Endodermal cell (in vitro differentiated cells): ENCODE results near the gene IL36B. TPM values are rescaled to one million over a fixed set of nuclear protein-coding genes. Genes with fewer than 3 reads are reported as not detected.

Experiments
- DNase-seq: peaks from one replicate; pipeline ENCODE4 v3.0.0-alpha.2; 2017
- H3K27ac ChIP-seq: 2 replicates; pipeline ENCODE4 v1.5.1; 2013; ENCODE audit warnings: mild to moderate bottlenecking, low read depth, low read length, moderate library complexity
- H3K27me3 ChIP-seq: 2 replicates; pipeline ENCODE4 v1.6.1; 2013; ENCODE audit warnings: mild to moderate bottlenecking, low read length, moderate library complexity; ENCODE audit not compliant: insufficient read depth, control insufficient read depth, poor library complexity, severe bottlenecking
- H3K36me3 ChIP-seq: 2 replicates; pipeline ENCODE4 v1.7.0; 2013; ENCODE audit warnings: mild to moderate bottlenecking, low read length, moderate library complexity; ENCODE audit not compliant: control insufficient read depth, insufficient read depth
- H3K4me1 ChIP-seq: one replicate; pipeline ENCODE4 v1.7.0; 2013; ENCODE audit warnings: low read length; ENCODE audit not compliant: control insufficient read depth, insufficient read depth
- H3K4me3 ChIP-seq: 2 replicates; pipeline ENCODE4 v1.5.1; 2013; ENCODE audit warnings: mild to moderate bottlenecking, low read length, moderate library complexity
- H3K9ac ChIP-seq: 2 replicates; pipeline ENCODE4 v1.6.1; 2013; ENCODE audit warnings: mild to moderate bottlenecking, low read length, moderate library complexity; ENCODE audit not compliant: poor library complexity, severe bottlenecking; ENCODE audit errors: extremely low read depth
- H3K9me3 ChIP-seq: 2 replicates; pipeline ENCODE4 v1.6.1; 2013; ENCODE audit warnings: mild to moderate bottlenecking, low read length, moderate library complexity; ENCODE audit not compliant: control insufficient read depth
- H3K27ac Mint-ChIP-seq: 2 replicates; pipeline ENCODE4 v1.8.0; 2020; ENCODE audit warnings: mixed read lengths
- H3K27me3 Mint-ChIP-seq: 2 replicates; pipeline ENCODE4 v1.8.0; 2021; ENCODE audit warnings: mild to moderate bottlenecking, mixed read lengths; ENCODE audit not compliant: insufficient read depth
- H3K36me3 Mint-ChIP-seq: 2 replicates; pipeline ENCODE4 v1.8.0; 2020; ENCODE audit warnings: low read depth, mixed read lengths
- H3K4me1 Mint-ChIP-seq: 2 replicates; pipeline ENCODE4 v1.8.0; 2020; ENCODE audit warnings: mixed read lengths
- H3K4me3 Mint-ChIP-seq: 2 replicates; pipeline ENCODE4 v1.8.0; 2020; ENCODE audit warnings: mild to moderate bottlenecking, moderate library complexity, mixed read lengths
- H3K9me3 Mint-ChIP-seq: 2 replicates; pipeline ENCODE4 v1.8.0; 2020; ENCODE audit warnings: mild to moderate bottlenecking, mixed read lengths
- WGBS, 2 experiments: methylation state at CpG; one replicate each; pipeline versions ENCODE4 v1.1.5 to v1.1.7; 2013; ENCODE audit warnings: missing lambda C conversion rate in 2 of 2, mixed read lengths in 1 of 2; ENCODE audit not compliant: insufficient coverage in 1 of 2, insufficient read length in 1 of 2; 5-methylcytosine and 5-hydroxymethylcytosine counted together
- total RNA-seq, 2 donors: library from RNA; stranded (reverse); fragmentation: NEBNext Ultra II Directional in 1 of 2; extraction: Animal tissue kit (Norgen Biotek cat#: 25700) in 1 of 2; gene quantifications; 2 replicates in 1 of 2; 3 replicates in 1 of 2; pipeline ENCODE4 v1.2.1, GENCODE V29; 2021
- TF ChIP-seq, protein P1 (sequence below): fragments of 200-600 bp; sonication (generic); conservative IDR thresholded peaks from 2 replicates; pipeline ENCODE4 v1.5.0; 2021; ENCODE audit warnings: antibody characterized with exemption, mild to moderate bottlenecking

The IL36B gene
- total RNA-seq, 2 donors from 2014 or later, result not detected

DNA sequence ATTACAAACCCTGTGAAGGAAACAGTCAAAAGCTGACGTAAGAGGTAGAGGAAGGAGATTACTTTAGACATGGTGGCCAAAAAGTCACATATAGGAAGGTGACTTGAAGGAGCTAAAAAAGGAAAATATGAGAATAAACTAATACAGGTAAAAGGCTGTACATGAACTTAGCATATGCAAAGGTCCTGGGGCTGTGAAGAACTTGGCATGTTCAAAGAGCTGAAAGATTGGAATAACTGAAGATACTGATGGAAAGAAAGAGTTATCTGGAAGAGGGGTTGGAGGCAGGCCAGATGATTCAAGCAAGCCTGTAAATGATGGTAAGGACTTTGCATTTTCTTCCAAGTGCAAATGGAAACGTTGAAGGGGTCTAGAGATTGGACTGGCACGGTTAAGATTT is 34.2 kb downstream of the IL36B start:
- TF ChIP-seq, protein P1, sequence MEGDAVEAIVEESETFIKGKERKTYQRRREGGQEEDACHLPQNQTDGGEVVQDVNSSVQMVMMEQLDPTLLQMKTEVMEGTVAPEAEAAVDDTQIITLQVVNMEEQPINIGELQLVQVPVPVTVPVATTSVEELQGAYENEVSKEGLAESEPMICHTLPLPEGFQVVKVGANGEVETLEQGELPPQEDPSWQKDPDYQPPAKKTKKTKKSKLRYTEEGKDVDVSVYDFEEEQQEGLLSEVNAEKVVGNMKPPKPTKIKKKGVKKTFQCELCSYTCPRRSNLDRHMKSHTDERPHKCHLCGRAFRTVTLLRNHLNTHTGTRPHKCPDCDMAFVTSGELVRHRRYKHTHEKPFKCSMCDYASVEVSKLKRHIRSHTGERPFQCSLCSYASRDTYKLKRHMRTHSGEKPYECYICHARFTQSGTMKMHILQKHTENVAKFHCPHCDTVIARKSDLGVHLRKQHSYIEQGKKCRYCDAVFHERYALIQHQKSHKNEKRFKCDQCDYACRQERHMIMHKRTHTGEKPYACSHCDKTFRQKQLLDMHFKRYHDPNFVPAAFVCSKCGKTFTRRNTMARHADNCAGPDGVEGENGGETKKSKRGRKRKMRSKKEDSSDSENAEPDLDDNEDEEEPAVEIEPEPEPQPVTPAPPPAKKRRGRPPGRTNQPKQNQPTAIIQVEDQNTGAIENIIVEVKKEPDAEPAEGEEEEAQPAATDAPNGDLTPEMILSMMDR, result no peak

GRCh38 chr2:113015655-113016054 is 37.0 kb downstream of the IL36B start:
- Mint-ChIP-seq H3K9me3 (peaks cover 7% of the 10 kb centered on the region), H3K27me3 (peaks cover 35% of the 10 kb centered on the region)

More for the DNA sequence above, 34.2 kb downstream of the IL36B start:
- H3K27ac ChIP-seq, result no peak overlapping the region
- H3K4me3 ChIP-seq, result no peak overlapping the region
- WGBS, 2 experiments, result 80 to 81% methylated on average over 3 of the region's 3 CpGs
- peaks cover 66% of the 10 kb centered on the region for H3K27me3 ChIP-seq
- no peaks in the 10 kb centered on the region for H3K36me3 ChIP-seq
- H3K4me1 ChIP-seq, result no peaks in the 10 kb centered on the region
- Mint-ChIP-seq H3K4me1 (no peaks in the 10 kb centered on the region), H3K27ac (no peak overlapping the region), H3K36me3 (no peaks in the 10 kb centered on the region), H3K27me3 (peaks cover 41% of the 10 kb centered on the region), H3K4me3 (no peak overlapping the region), H3K9me3 (peaks cover 7% of the 10 kb centered on the region)
- no peak for DNase-seq
- no peaks in the 10 kb centered on the region for H3K9me3 ChIP-seq
- no peak overlapping the region for H3K9ac ChIP-seq

DNA sequence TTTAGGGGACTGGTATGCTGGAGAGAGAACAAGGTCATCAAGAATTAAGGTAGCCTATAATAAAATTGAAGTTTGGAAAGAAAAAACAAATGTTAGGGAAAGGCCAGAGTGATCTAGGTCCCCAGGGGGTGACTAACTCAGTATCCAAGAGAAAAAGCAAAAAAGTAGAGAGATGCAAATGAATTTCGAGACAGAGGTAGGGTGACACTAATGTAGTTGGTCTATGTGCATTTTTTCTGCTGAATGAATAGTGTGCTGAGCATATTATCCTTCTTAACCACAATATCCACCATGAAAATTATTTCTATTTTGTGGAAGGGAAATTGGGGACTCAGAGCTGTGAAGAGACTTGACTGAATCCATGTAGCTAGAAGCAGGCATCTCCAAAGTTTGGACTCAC is 37.6 kb downstream of the IL36B start:
- no peak for DNase-seq
- TF ChIP-seq, protein P1, result no peak
- Mint-ChIP-seq H3K4me1 (no peaks in the 10 kb centered on the region), H3K36me3 (no peaks in the 10 kb centered on the region), H3K27ac (no peak overlapping the region), H3K27me3 (peaks cover 37% of the 10 kb centered on the region), H3K4me3 (no peak overlapping the region), H3K9me3 (peaks cover 7% of the 10 kb centered on the region)
- Histone ChIP-seq H3K9me3 (no peaks in the 10 kb centered on the region), H3K4me1 (no peaks in the 10 kb centered on the region), H3K27ac (no peak overlapping the region), H3K4me3 (no peak overlapping the region), H3K27me3 (peaks cover 63% of the 10 kb centered on the region), H3K36me3 (no peaks in the 10 kb centered on the region), H3K9ac (no peak overlapping the region)
- 75% methylated on average over 1 of the region's 1 CpG; no CpG with 5 or more reads in 1 of the 2 experiments for WGBS, 2 experiments

More at GRCh38 chr2:113015655-113016054, 37.0 kb downstream of the IL36B start:
- Histone ChIP-seq H3K36me3 (no peaks in the 10 kb centered on the region), H3K9me3 (no peaks in the 10 kb centered on the region), H3K27ac (no peak overlapping the region), H3K9ac (no peak overlapping the region), H3K4me3 (no peak overlapping the region), H3K27me3 (peaks cover 57% of the 10 kb centered on the region), H3K4me1 (no peaks in the 10 kb centered on the region)
- no peaks in the 10 kb centered on the region for H3K36me3 Mint-ChIP-seq
- WGBS, 2 experiments, result 85 to 93% methylated on average over 2 of the region's 2 CpGs
- H3K27ac Mint-ChIP-seq, result no peak overlapping the region
- TF ChIP-seq, protein P1, result no peak
- H3K4me3 Mint-ChIP-seq, result no peak overlapping the region
- H3K4me1 Mint-ChIP-seq, result no peaks in the 10 kb centered on the region
- no peak for DNase-seq
